Measurements from ENCODE around the gene IRX2.

Gene IRX2

GRCh38 chr5:2753452-2754420, 2.3 kb upstream of the IRX2 start:
- no peak for DNase-seq (ENCODE audit: low read depth)
- TF ChIP-seq, protein P1, sequence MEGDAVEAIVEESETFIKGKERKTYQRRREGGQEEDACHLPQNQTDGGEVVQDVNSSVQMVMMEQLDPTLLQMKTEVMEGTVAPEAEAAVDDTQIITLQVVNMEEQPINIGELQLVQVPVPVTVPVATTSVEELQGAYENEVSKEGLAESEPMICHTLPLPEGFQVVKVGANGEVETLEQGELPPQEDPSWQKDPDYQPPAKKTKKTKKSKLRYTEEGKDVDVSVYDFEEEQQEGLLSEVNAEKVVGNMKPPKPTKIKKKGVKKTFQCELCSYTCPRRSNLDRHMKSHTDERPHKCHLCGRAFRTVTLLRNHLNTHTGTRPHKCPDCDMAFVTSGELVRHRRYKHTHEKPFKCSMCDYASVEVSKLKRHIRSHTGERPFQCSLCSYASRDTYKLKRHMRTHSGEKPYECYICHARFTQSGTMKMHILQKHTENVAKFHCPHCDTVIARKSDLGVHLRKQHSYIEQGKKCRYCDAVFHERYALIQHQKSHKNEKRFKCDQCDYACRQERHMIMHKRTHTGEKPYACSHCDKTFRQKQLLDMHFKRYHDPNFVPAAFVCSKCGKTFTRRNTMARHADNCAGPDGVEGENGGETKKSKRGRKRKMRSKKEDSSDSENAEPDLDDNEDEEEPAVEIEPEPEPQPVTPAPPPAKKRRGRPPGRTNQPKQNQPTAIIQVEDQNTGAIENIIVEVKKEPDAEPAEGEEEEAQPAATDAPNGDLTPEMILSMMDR (conservative IDR thresholded peaks at IDR 0.05; ENCODE audit: control insufficient read depth, insufficient read depth, low read depth, low read length), result no peak

GRCh38 chr5:2752821-2753439, 1.5 kb upstream of the IRX2 start:
- TF ChIP-seq, protein P1 (conservative IDR thresholded peaks at IDR 0.05; ENCODE audit: control insufficient read depth, insufficient read depth, low read depth, low read length), result no peak
- no peak for DNase-seq (ENCODE audit: low read depth)
- H3K4me3 ChIP-seq (ENCODE audit: control insufficient read depth, low read depth, low read length), result peak overlapping the region; percentile 58

More at GRCh38 chr5:2753452-2754420, 2.3 kb upstream of the IRX2 start:
- peak overlapping the region; percentile 58 for H3K4me3 ChIP-seq (ENCODE audit: control insufficient read depth, low read depth, low read length)

- H3K4me3 ChIP-seq (ENCODE audit: control insufficient read depth, low read depth, low read length), result peak overlapping the region; percentile 58
- peak; percentile 61 for DNase-seq (ENCODE audit: low read depth)
These were observed 763 bp upstream of the IRX2 start for GRCh38 chr5:2752059-2752820.

DNA sequence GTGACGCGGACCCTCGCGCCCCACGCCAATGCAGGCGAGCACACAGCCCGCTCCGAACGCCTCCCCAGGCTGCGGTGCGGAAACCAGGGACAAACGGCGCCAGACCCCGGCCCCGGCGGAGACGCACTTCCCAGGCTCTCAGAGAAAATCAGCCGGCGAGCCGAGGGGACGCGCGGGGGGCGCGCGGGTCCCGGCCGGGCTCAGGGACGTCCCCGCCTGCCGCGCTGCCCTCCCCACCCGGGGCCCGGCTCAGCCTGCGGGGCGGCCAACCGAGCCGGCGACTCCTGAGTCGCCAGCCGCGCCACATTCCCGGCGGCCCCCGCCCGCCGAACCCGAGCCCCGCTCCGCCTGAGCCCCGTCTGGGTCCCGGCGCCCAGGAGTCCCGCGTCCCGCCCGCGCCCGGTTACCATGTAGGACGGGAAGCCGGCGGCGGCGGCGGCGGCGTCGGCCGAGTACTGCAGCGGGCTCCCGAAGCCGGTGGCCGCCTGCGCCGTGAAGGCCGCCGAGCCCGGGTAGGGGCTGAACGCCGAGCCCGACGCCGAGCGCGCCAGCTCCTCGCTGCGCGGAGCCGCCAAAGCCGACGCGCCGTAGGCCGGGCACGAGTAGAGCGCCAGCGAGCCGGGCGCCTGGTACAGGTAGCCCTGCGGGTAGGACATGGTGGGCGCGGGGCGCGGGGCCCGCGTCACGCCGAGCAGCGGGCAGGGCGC, 566 bp downstream of the IRX2 start:
- peak overlapping the region; percentile 62 for H3K4me3 ChIP-seq (ENCODE audit: control insufficient read depth, low read depth, low read length)
- TF ChIP-seq, protein P1 (conservative IDR thresholded peaks at IDR 0.05; ENCODE audit: control insufficient read depth, insufficient read depth, low read depth, low read length), result no peak
- DNase-seq (ENCODE audit: low read depth), result no peak

More at GRCh38 chr5:2752059-2752820, 763 bp upstream of the IRX2 start:
- TF ChIP-seq, protein P1 (conservative IDR thresholded peaks at IDR 0.05; ENCODE audit: control insufficient read depth, insufficient read depth, low read depth, low read length), result no peak

DNA sequence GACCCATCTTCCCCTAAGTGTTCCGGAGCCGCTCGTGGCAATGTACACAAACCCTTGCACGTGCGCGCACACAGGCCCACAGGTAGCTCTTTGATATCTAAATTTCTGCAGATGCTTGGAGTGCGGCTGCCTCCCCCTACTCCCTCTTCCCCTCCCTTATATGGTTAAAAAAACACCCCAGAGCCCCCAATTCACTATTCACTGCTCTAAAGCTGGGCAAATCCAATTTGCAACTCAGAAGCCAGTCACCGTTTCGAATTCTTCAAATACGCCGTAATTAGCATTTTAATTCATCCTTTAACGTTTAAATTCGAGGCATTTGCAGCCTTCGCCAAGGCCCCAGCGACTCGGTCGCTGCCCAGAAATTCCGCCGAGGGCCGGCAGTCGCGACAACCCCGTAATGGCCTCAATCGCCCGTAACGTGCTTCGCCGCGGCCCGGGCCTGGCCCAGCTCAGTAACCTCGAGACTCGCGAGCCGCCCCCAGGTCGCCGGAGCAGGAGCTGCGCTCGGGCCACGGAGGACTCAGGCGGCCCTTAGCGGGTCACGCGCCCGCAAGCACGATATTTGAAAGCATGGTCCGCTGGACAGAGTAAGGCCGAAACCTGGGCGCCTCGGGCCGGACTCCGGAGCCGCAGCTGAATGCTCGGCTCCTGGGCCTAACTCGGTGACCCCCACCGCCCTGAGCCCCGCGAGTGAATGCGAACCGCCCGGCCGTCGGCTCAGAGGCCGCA, 1.3 kb downstream of the IRX2 start:
- TF ChIP-seq, protein P1 (conservative IDR thresholded peaks at IDR 0.05; ENCODE audit: control insufficient read depth, insufficient read depth, low read depth, low read length), result no peak
- H3K4me3 ChIP-seq (ENCODE audit: control insufficient read depth, low read depth, low read length), result peak overlapping the region; percentile 62
- no peak for DNase-seq (ENCODE audit: low read depth)
